HepG2 (cell line): ENCODE measurements around the gene TLR6. TPM values are rescaled to one million over a fixed set of nuclear protein-coding genes. Genes with fewer than 3 reads are reported as not detected.

ENCODE experiments used
- ATAC-seq: fragments of 200-7000 bp; cut with Tn5 transposase; 3 replicates; pipeline ENCODE4 v1.9.1; 2020; ENCODE audit warnings: mild to moderate bottlenecking, moderate library complexity
- BruUV-seq: library from RNA; stranded (reverse); fragments of 400-500 nt; replicated peaks from 2 replicates; lab custom pipeline; 2021; lab: Mats Ljungman, UMichigan
- CTCF ChIA-PET: fragments of 300-600 bp; formaldehyde crosslinking; extraction: SDS; loops from one replicate; lab custom pipeline; 2021; ENCODE audit warnings: low total read pairs, inconsistent platforms, low intra/inter-chr PET ratio; lab: Yijun Ruan, JAX
- POLR2A ChIA-PET: fragments of 350-600 bp; sonication (Branson Sonifier 250); formaldehyde crosslinking; loops from one replicate; lab custom pipeline; 2020; ENCODE audit warnings: antibody characterized with exemption, inconsistent platforms; lab: Yijun Ruan, JAX
- DNase-seq: peaks from one replicate; pipeline ENCODE4 v3.0.0-alpha.2; 2015; ENCODE audit warnings: low spot score
- FAIRE-seq: peaks from 3 replicates; lab custom pipeline; 2011; peaks lifted over from hg19 to GRCh38; lab: Jason Lieb, UNC
- H2AFZ ChIP-seq: one replicate; pipeline ENCODE4 v1.6.1; 2011; ENCODE audit warnings: low read length, inconsistent platforms
- H3K27ac ChIP-seq: fragments of 300-600 bp; 3 replicates; pipeline ENCODE4 v1.8.0; 2011; ENCODE audit warnings: mixed run types, mild to moderate bottlenecking, mixed read lengths, low read length, inconsistent platforms; ENCODE audit not compliant: insufficient read depth; ENCODE audit errors: extremely low read length
- H3K27me3 ChIP-seq, 2 experiments: fragments of 200-600 bp in 1 of 2; 2 replicates in 1 of 2; 3 replicates in 1 of 2; pipeline versions ENCODE4 v1.6.0 to v1.8.0; 2011; ENCODE audit warnings: low read length in 2 of 2, mild to moderate bottlenecking in 2 of 2, moderate library complexity in 2 of 2, inconsistent platforms in 1 of 2; ENCODE audit not compliant: insufficient read depth in 2 of 2, control insufficient read depth in 1 of 2
- H3K36me3 ChIP-seq, 2 experiments: fragments of 200-600 bp in 1 of 2; replicated peaks in 1 of 2; 2 replicates in 1 of 2; 3 replicates in 1 of 2; pipeline versions ENCODE4 v1.5.1 to v1.8.0; 2011; ENCODE audit warnings: low read length in 2 of 2, inconsistent platforms in 1 of 2; ENCODE audit not compliant: insufficient read depth in 2 of 2, control insufficient read depth in 1 of 2
- H3K4me1 ChIP-seq: 2 replicates; pipeline ENCODE4 v1.5.1; 2012; ENCODE audit warnings: low read length, inconsistent platforms; ENCODE audit not compliant: insufficient read depth
- H3K4me2 ChIP-seq: 2 replicates; pipeline ENCODE4 v1.6.0; 2011; ENCODE audit warnings: low read depth, low read length, inconsistent platforms
- H3K4me3 ChIP-seq, 3 experiments: fragments of 200-600 bp in 1 of 3; sonication (generic), shearing (Covaris generic) in 1 of 3; replicated peaks in 1 of 3; 2 replicates each; pipeline ENCODE4 v1.5.1; 2011 to 2016; ENCODE audit warnings: low read length in 3 of 3, inconsistent platforms in 2 of 3, low read depth in 2 of 3, mild to moderate bottlenecking in 2 of 3, control low read depth in 1 of 3, mixed read lengths in 1 of 3; ENCODE audit not compliant: insufficient read depth in 1 of 3
- H3K79me2 ChIP-seq: one replicate; pipeline ENCODE4 v1.6.1; 2011; ENCODE audit warnings: low read length, inconsistent platforms; ENCODE audit not compliant: insufficient read depth
- H3K9ac ChIP-seq: 2 replicates; pipeline ENCODE4 v1.6.0; 2011; ENCODE audit warnings: mild to moderate bottlenecking, low read depth, low read length, inconsistent platforms; ENCODE audit not compliant: insufficient read depth
- H3K9me3 ChIP-seq: 2 replicates; pipeline ENCODE4 v1.5.1; 2012; ENCODE audit warnings: mild to moderate bottlenecking, low read length
- H4K20me1 ChIP-seq: 2 replicates; pipeline ENCODE4 v1.6.0; 2011; ENCODE audit warnings: inconsistent platforms, mild to moderate bottlenecking, low read length, moderate library complexity; ENCODE audit not compliant: insufficient read depth
- HCFC1 ChIP-seq: fragments of 150-350 bp; IDR thresholded peaks from 2 replicates; pipeline ENCODE4 v1.6.1; 2014; ENCODE audit warnings: low read depth, low read length
- in situ Hi-C: cut with HindIII; loops from 2 replicates; pipeline ENCODE4 v1.10.0; 2017; ENCODE audit warnings: low pct_unique_long_range_greater_than_20kb; ENCODE audit not compliant: extremely low pct_ligation_motif_present
- intact Hi-C: fragments of 100-400 bp; cut with micrococcal nuclease; formaldehyde crosslinking; loops from one replicate; pipeline ENCODE4 v1.10.0; 2022; ENCODE audit not compliant: unreplicated experiment
- polyA plus RNA-seq, 8 experiments: library from polyadenylated mRNA; depleted of rRNA in 3 of 8; stranded (reverse) in 7 of 8; unstranded in 1 of 8; fragments of >200 nt; fragmentation: Illumina TruSeq in 4 of 8; extraction: Trizol in 4 of 8; gene quantifications; 2 replicates each; pipeline versions ENCODE4 v1.2.1 to v1.2.3, GENCODE V29; 2011 to 2016; ENCODE audit warnings: low read depth in 4 of 8, missing spikeins in 1 of 8, mixed read lengths in 1 of 8; ENCODE audit not compliant: insufficient read depth in 1 of 8
- total RNA-seq, 5 experiments: library from RNA; depleted of rRNA; stranded (reverse); fragments of >200 nt; fragmentation: Illumina TruSeq; extraction: Trizol; gene quantifications; 2 replicates each; pipeline ENCODE4 v1.2.3, GENCODE V29; 2016; ENCODE audit warnings: low read depth in 1 of 5
- TF ChIP-seq, protein P1 (sequence below): sonication (generic); formaldehyde crosslinking; IDR thresholded peaks from 2 replicates; pipeline ENCODE4 v1.5.0; 2020; ENCODE audit warnings: missing genetic modification reagents
- TF ChIP-seq, protein P2 (sequence below): IDR thresholded peaks from 2 replicates; pipeline ENCODE4 v1.6.1; 2016
- TF ChIP-seq, protein P3 (sequence below): IDR thresholded peaks from 2 replicates; pipeline ENCODE4 v1.6.1; 2012; ENCODE audit warnings: low read length, improper control_type of control experiment

Gene TLR6
- total and polyA plus RNA-seq, 2 of the 13 experiments (the other 11 are each of a cell fraction or from before 2014, with no cell fraction given), result 0.33 to 0.71 TPM

DNA sequence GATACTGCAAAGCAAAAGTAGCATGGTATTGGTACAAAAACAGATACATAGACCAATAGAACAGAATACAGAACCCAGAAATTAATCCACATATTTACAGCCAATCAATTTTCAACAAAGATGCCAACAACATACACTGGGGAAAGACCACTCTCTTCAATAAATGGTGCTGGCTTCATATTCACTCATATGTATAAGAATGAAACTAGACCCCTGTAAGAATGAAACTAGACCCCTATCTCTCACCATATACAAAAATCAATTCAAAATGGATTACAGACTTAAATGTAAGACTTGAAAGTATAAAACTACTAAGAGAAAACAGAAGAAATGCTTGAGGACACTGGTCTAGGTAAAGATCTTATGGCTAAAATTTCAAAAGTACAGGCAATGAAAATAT lies 19.3 kb downstream of the TLR6 start:
- TF ChIP-seq, protein P1, sequence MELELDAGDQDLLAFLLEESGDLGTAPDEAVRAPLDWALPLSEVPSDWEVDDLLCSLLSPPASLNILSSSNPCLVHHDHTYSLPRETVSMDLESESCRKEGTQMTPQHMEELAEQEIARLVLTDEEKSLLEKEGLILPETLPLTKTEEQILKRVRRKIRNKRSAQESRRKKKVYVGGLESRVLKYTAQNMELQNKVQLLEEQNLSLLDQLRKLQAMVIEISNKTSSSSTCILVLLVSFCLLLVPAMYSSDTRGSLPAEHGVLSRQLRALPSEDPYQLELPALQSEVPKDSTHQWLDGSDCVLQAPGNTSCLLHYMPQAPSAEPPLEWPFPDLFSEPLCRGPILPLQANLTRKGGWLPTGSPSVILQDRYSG (CRISPR knock-in tag), result no peak
- TF ChIP-seq HCFC1, result no peak
- TF ChIP-seq, protein P2, sequence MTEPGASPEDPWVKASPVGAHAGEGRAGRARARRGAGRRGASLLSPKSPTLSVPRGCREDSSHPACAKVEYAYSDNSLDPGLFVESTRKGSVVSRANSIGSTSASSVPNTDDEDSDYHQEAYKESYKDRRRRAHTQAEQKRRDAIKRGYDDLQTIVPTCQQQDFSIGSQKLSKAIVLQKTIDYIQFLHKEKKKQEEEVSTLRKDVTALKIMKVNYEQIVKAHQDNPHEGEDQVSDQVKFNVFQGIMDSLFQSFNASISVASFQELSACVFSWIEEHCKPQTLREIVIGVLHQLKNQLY (CRISPR knock-in tag), result no peak
- TF ChIP-seq, protein P3, sequence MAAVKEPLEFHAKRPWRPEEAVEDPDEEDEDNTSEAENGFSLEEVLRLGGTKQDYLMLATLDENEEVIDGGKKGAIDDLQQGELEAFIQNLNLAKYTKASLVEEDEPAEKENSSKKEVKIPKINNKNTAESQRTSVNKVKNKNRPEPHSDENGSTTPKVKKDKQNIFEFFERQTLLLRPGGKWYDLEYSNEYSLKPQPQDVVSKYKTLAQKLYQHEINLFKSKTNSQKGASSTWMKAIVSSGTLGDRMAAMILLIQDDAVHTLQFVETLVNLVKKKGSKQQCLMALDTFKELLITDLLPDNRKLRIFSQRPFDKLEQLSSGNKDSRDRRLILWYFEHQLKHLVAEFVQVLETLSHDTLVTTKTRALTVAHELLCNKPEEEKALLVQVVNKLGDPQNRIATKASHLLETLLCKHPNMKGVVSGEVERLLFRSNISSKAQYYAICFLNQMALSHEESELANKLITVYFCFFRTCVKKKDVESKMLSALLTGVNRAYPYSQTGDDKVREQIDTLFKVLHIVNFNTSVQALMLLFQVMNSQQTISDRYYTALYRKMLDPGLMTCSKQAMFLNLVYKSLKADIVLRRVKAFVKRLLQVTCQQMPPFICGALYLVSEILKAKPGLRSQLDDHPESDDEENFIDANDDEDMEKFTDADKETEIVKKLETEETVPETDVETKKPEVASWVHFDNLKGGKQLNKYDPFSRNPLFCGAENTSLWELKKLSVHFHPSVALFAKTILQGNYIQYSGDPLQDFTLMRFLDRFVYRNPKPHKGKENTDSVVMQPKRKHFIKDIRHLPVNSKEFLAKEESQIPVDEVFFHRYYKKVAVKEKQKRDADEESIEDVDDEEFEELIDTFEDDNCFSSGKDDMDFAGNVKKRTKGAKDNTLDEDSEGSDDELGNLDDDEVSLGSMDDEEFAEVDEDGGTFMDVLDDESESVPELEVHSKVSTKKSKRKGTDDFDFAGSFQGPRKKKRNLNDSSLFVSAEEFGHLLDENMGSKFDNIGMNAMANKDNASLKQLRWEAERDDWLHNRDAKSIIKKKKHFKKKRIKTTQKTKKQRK, result no peak
- no peak overlapping the region for H2AFZ ChIP-seq
- BruUV-seq, result no TSS peak
- H3K4me3 ChIP-seq, result no peak overlapping the region
- H3K4me2 ChIP-seq, result no peak overlapping the region
- H3K9ac ChIP-seq, result no peak overlapping the region
- H4K20me1 ChIP-seq, result no peaks in the 10 kb centered on the region
- ATAC-seq (no peak), FAIRE-seq (no peak), DNase-seq (no peak)
- in situ Hi-C loops, result no loop called here
- no peaks in the 10 kb centered on the region for H3K9me3 ChIP-seq
- intact Hi-C loops, result no loop called here
- H3K27ac ChIP-seq, result no peak overlapping the region
- H3K4me1 ChIP-seq, result no peaks in the 10 kb centered on the region
- POLR2A ChIA-PET, result no interaction called here
- H3K36me3 ChIP-seq, result no peaks in the 10 kb centered on the region
- H3K27me3 ChIP-seq, result peaks cover 0 to 4% of the 10 kb centered on the region in 2 experiments; a peak in 2 of 5 replicates
- no peaks in the 10 kb centered on the region for H3K79me2 ChIP-seq
- CTCF ChIA-PET, result no interaction called here
